Neural cell (in vitro differentiated cells): ENCODE measurements around the gene PODXL2. TPM values are rescaled to one million over a fixed set of nuclear protein-coding genes. Genes with fewer than 3 reads are reported as not detected.
A peak's percentile ranks its signal among the peaks of the same experiment; 100 is the strongest.

Experiments
- H2AFZ ChIP-seq: fragments of 200-600, 300-800 bp; sonication (generic), shearing (Covaris generic); 2 replicates; pipeline ENCODE4 v1.6.0; 2014; ENCODE audit warnings: low read depth, mild to moderate bottlenecking, antibody characterized with exemption, low read length, moderate library complexity
- H3F3A ChIP-seq: fragments of 200-600 bp; shearing (Covaris generic); 2 replicates; pipeline ENCODE4 v1.6.1; 2016; ENCODE audit warnings: mild to moderate bottlenecking, moderate library complexity, mixed read lengths, antibody characterized with exemption, low read length; ENCODE audit not compliant: insufficient read depth, poor library complexity, severe bottlenecking
- H3K27ac ChIP-seq: fragments of 200-600, 300-800 bp; sonication (generic), shearing (Covaris generic); 2 replicates; pipeline ENCODE4 v1.5.1; 2014; ENCODE audit warnings: mild to moderate bottlenecking, low read length, moderate library complexity
- H3K27me3 ChIP-seq: fragments of 300-800, 200-600 bp; sonication (generic), shearing (Covaris generic); 2 replicates; pipeline ENCODE4 v1.6.0; 2014; ENCODE audit warnings: mild to moderate bottlenecking, low read depth, low read length, moderate library complexity; ENCODE audit not compliant: insufficient read depth
- H3K36me3 ChIP-seq: fragments of 300-800, 200-600 bp; sonication (generic), shearing (Covaris generic); 2 replicates; pipeline ENCODE4 v1.5.1; 2014; ENCODE audit warnings: mild to moderate bottlenecking, antibody characterized with exemption, low read length, moderate library complexity; ENCODE audit not compliant: insufficient read depth
- H3K4me2 ChIP-seq: fragments of 300-800, 200-600 bp; sonication (generic), shearing (Covaris generic); 2 replicates; pipeline ENCODE4 v1.6.0; 2014; ENCODE audit warnings: mild to moderate bottlenecking, low read length
- H3K4me3 ChIP-seq: fragments of 300-800, 200-600 bp; sonication (generic), shearing (Covaris generic); 2 replicates; pipeline ENCODE4 v1.5.1; 2014; ENCODE audit warnings: mild to moderate bottlenecking, low read length, moderate library complexity
- H3K79me2 ChIP-seq: fragments of 200-600 bp; shearing (Covaris generic); replicated peaks from 2 replicates; pipeline ENCODE4 v1.6.0; 2014; ENCODE audit warnings: mild to moderate bottlenecking, low read length, moderate library complexity; ENCODE audit not compliant: insufficient read depth
- H3K9ac ChIP-seq: fragments of 300-800, 200-600 bp; sonication (generic), shearing (Covaris generic); 2 replicates; pipeline ENCODE4 v1.6.1; 2016; ENCODE audit warnings: mild to moderate bottlenecking, low read length, mixed read lengths
- H3K9me2 ChIP-seq: fragments of 200-600 bp; shearing (Covaris generic); 2 replicates; pipeline ENCODE4 v1.6.1; 2016; ENCODE audit warnings: mild to moderate bottlenecking, low read length, mixed read lengths; ENCODE audit not compliant: insufficient read depth
- H3K9me3 ChIP-seq: fragments of 200-600, 300-800 bp; sonication (generic), shearing (Covaris generic); 2 replicates; pipeline ENCODE4 v1.6.1; 2016; ENCODE audit warnings: mild to moderate bottlenecking, mixed run types, low read length, moderate library complexity, mixed read lengths
- H4K20me1 ChIP-seq: fragments of 200-600 bp; shearing (Covaris generic); 2 replicates; pipeline ENCODE4 v1.6.1; 2016; ENCODE audit warnings: mild to moderate bottlenecking, mixed run types; ENCODE audit not compliant: insufficient read depth
- EP300 ChIP-seq: fragments of 450-650 bp; conservative IDR thresholded peaks from 2 replicates; pipeline ENCODE4 v1.6.1; 2014; ENCODE audit warnings: antibody characterized with exemption, mild to moderate bottlenecking, moderate library complexity; ENCODE audit not compliant: poor library complexity, severe bottlenecking
- MXI1 ChIP-seq: fragments of 450-650 bp; conservative IDR thresholded peaks from 2 replicates; pipeline ENCODE4 v1.6.1; 2014; ENCODE audit warnings: antibody characterized with exemption, mild to moderate bottlenecking; ENCODE audit not compliant: poor library complexity, severe bottlenecking
- POLR2AphosphoS5 ChIP-seq: IDR thresholded peaks from 2 replicates; pipeline ENCODE4 v1.6.1; 2012
- RAD21 ChIP-seq: fragments of 450-650 bp; conservative IDR thresholded peaks from 2 replicates; pipeline ENCODE4 v1.6.1; 2014; ENCODE audit warnings: antibody characterized with exemption, mild to moderate bottlenecking, moderate library complexity
- SMC3 ChIP-seq: fragments of 450-650 bp; conservative IDR thresholded peaks from 2 replicates; pipeline ENCODE4 v1.6.1; 2014; ENCODE audit warnings: antibody characterized with exemption, mild to moderate bottlenecking, moderate library complexity; ENCODE audit not compliant: poor library complexity
- TAF1 ChIP-seq: IDR thresholded peaks from 2 replicates; pipeline ENCODE4 v1.6.1; 2012; ENCODE audit warnings: low read depth
- polyA plus RNA-seq: library from polyadenylated mRNA; depleted of rRNA; stranded (reverse); fragments of >200 nt; gene quantifications from 2 replicates; pipeline ENCODE4 v1.2.3, GENCODE V29; 2014
- TF ChIP-seq, protein P1 (sequence below): fragments of 450-650 bp; IDR thresholded peaks from 2 replicates; pipeline ENCODE4 v1.5.1; 2014; ENCODE audit warnings: antibody characterized with exemption, mild to moderate bottlenecking, moderate library complexity; ENCODE audit not compliant: poor library complexity, severe bottlenecking
- TF ChIP-seq, protein P2 (sequence below): IDR thresholded peaks from 2 replicates; pipeline ENCODE4 v1.6.1; 2012; ENCODE audit warnings: borderline replicate concordance

The PODXL2 gene
- polyA plus RNA-seq, 1 donor from 2014 or later: 266 TPM

DNA sequence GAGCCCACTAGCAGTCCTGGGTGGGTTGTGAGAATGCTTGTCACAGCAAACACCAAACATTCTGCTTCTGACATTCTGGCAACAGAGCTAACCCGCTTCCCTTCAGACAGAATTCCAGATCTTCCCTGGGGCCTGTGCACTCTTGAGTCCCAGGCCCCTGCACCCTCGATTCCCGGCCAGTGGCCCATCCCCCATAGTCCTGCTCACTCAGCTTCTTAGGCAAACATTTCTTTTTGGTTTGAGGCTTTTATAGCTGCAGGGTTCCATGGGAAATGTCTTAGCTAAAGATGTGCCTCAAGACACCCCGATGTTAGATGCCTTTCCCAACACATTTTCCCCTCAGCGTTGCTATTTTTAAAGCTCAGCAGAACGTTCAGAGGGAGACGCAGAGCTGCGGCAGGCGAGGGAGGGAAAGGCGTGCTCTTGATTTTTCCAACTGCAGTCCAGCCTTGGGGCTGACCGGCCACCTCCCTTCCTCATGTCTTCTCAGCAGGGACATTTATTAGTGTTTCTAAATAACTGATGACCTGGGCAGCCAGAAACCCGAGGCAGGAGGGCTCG is 78.9 kb downstream of the PODXL2 start:
- Histone ChIP-seq H3K27me3 (no peaks in the 10 kb centered on the region), H3K9me2 (no peaks in the 10 kb centered on the region), H3K79me2 (no peaks in the 10 kb centered on the region), H3K4me3 (peak overlapping the region; percentile 27), H3F3A (no peaks in the 10 kb centered on the region), H3K9ac (peak overlapping the region; percentile 24), H3K4me2 (no peak overlapping the region), H3K27ac (peak overlapping the region; percentile 64), H4K20me1 (no peaks in the 10 kb centered on the region), H3K9me3 (no peaks in the 10 kb centered on the region), H3K36me3 (no peaks in the 10 kb centered on the region), H2AFZ (no peak overlapping the region)
- TF ChIP-seq POLR2AphosphoS5: peak; percentile 19
- TF ChIP-seq SMC3: peak; percentile 21
- peak; percentile 6 for TF ChIP-seq MXI1
- TF ChIP-seq, protein P1, sequence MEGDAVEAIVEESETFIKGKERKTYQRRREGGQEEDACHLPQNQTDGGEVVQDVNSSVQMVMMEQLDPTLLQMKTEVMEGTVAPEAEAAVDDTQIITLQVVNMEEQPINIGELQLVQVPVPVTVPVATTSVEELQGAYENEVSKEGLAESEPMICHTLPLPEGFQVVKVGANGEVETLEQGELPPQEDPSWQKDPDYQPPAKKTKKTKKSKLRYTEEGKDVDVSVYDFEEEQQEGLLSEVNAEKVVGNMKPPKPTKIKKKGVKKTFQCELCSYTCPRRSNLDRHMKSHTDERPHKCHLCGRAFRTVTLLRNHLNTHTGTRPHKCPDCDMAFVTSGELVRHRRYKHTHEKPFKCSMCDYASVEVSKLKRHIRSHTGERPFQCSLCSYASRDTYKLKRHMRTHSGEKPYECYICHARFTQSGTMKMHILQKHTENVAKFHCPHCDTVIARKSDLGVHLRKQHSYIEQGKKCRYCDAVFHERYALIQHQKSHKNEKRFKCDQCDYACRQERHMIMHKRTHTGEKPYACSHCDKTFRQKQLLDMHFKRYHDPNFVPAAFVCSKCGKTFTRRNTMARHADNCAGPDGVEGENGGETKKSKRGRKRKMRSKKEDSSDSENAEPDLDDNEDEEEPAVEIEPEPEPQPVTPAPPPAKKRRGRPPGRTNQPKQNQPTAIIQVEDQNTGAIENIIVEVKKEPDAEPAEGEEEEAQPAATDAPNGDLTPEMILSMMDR: no peak

DNA sequence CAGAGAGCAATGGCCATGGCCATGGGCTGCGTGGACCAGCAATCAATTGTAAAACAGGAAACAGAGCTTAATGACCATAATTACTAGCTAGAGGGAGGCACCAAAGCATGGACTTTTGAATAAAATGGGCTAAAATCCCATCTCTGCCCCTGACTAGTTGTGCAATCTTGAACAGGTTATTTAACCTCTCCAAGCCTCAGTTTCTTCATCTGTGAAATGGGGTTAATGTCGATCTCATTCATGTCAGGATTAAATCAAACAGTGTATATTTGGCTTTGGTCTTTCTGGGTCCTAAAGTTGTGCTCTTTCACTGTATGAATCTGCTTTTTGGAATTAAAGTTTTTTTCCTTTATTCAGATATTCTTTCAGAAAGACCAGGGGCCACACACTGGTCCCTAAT is 79.9 kb downstream of the PODXL2 start:
- TF ChIP-seq, protein P1: no peak
- TF ChIP-seq EP300 (no peak), RAD21 (no peak), TAF1 (no peak), POLR2AphosphoS5 (no peak), SMC3 (no peak), MXI1 (no peak)
- TF ChIP-seq, protein P2, sequence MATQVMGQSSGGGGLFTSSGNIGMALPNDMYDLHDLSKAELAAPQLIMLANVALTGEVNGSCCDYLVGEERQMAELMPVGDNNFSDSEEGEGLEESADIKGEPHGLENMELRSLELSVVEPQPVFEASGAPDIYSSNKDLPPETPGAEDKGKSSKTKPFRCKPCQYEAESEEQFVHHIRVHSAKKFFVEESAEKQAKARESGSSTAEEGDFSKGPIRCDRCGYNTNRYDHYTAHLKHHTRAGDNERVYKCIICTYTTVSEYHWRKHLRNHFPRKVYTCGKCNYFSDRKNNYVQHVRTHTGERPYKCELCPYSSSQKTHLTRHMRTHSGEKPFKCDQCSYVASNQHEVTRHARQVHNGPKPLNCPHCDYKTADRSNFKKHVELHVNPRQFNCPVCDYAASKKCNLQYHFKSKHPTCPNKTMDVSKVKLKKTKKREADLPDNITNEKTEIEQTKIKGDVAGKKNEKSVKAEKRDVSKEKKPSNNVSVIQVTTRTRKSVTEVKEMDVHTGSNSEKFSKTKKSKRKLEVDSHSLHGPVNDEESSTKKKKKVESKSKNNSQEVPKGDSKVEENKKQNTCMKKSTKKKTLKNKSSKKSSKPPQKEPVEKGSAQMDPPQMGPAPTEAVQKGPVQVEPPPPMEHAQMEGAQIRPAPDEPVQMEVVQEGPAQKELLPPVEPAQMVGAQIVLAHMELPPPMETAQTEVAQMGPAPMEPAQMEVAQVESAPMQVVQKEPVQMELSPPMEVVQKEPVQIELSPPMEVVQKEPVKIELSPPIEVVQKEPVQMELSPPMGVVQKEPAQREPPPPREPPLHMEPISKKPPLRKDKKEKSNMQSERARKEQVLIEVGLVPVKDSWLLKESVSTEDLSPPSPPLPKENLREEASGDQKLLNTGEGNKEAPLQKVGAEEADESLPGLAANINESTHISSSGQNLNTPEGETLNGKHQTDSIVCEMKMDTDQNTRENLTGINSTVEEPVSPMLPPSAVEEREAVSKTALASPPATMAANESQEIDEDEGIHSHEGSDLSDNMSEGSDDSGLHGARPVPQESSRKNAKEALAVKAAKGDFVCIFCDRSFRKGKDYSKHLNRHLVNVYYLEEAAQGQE: no peak
- Histone ChIP-seq H3K79me2 (no peaks in the 10 kb centered on the region), H3K27me3 (no peaks in the 10 kb centered on the region), H3K9ac (peak overlapping the region; percentile 24), H3K9me2 (no peaks in the 10 kb centered on the region), H3K9me3 (no peaks in the 10 kb centered on the region), H3K4me3 (no peak overlapping the region), H3K36me3 (no peaks in the 10 kb centered on the region), H2AFZ (no peak overlapping the region), H4K20me1 (no peaks in the 10 kb centered on the region), H3K27ac (peak overlapping the region; percentile 64), H3K4me2 (no peak overlapping the region), H3F3A (no peaks in the 10 kb centered on the region)
